Loucy (cell line): ENCODE measurements around the gene MOV10L1.

Experiments
- EZH2phosphoT487 ChIP-seq: fragments of 200-600 bp; IDR thresholded peaks from 2 replicates; pipeline ENCODE4 v1.6.1; 2018; ENCODE audit warnings: antibody characterized with exemption, mild to moderate bottlenecking, moderate library complexity, borderline replicate concordance
- TF ChIP-seq, protein P1 (sequence below): fragments of 200-600 bp; sonication (generic); conservative IDR thresholded peaks from 2 replicates; pipeline ENCODE4 v1.5.1; 2014; ENCODE audit warnings: mild to moderate bottlenecking, antibody characterized with exemption, low read length

GRCh38 chr22:50200461-50201190 lies 110.8 kb downstream of the MOV10L1 start, which contains the start of gene SELENOO:
- TF ChIP-seq, protein P1, sequence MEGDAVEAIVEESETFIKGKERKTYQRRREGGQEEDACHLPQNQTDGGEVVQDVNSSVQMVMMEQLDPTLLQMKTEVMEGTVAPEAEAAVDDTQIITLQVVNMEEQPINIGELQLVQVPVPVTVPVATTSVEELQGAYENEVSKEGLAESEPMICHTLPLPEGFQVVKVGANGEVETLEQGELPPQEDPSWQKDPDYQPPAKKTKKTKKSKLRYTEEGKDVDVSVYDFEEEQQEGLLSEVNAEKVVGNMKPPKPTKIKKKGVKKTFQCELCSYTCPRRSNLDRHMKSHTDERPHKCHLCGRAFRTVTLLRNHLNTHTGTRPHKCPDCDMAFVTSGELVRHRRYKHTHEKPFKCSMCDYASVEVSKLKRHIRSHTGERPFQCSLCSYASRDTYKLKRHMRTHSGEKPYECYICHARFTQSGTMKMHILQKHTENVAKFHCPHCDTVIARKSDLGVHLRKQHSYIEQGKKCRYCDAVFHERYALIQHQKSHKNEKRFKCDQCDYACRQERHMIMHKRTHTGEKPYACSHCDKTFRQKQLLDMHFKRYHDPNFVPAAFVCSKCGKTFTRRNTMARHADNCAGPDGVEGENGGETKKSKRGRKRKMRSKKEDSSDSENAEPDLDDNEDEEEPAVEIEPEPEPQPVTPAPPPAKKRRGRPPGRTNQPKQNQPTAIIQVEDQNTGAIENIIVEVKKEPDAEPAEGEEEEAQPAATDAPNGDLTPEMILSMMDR = no peak
- no peak for TF ChIP-seq EZH2phosphoT487
